NT2/D1 (cell line): ENCODE results near the gene TTC4.

ENCODE experiments used
- DNase-seq: peaks from one replicate; pipeline ENCODE4 v3.0.0-alpha.2; 2011; ENCODE audit warnings: low read depth, low spot score
- H3K27me3 ChIP-seq: 2 replicates; pipeline ENCODE4 v1.6.0; 2011; ENCODE audit warnings: mild to moderate bottlenecking; ENCODE audit not compliant: insufficient read length, insufficient read depth
- H3K36me3 ChIP-seq: 2 replicates; pipeline ENCODE4 v1.6.1; 2011; ENCODE audit warnings: mild to moderate bottlenecking, low read length, mixed read lengths; ENCODE audit not compliant: insufficient read depth, insufficient read length
- H3K4me1 ChIP-seq: 2 replicates; pipeline ENCODE4 v1.5.1; 2011; ENCODE audit not compliant: insufficient read depth, insufficient read length
- H3K4me3 ChIP-seq: 2 replicates; pipeline ENCODE4 v1.5.1; 2011; ENCODE audit warnings: low read depth; ENCODE audit not compliant: insufficient read length
- H3K9ac ChIP-seq: 2 replicates; pipeline ENCODE4 v1.6.0; 2011; ENCODE audit warnings: low read depth; ENCODE audit not compliant: insufficient read length
- H3K9me3 ChIP-seq: 2 replicates; pipeline ENCODE4 v1.5.1; 2011; ENCODE audit warnings: mild to moderate bottlenecking, low read length; ENCODE audit not compliant: insufficient read depth
- SUZ12 ChIP-seq: IDR thresholded peaks from 2 replicates; pipeline ENCODE4 v1.6.1; 2011; ENCODE audit not compliant: insufficient read length, insufficient read depth; ENCODE audit errors: extremely low read depth
- YY1 ChIP-seq: IDR thresholded peaks from 2 replicates; pipeline ENCODE4 v1.6.1; 2011; ENCODE audit not compliant: insufficient read length, insufficient read depth
- ZNF274 ChIP-seq: IDR thresholded peaks from 2 replicates; pipeline ENCODE4 v1.6.1; 2011; ENCODE audit warnings: mild to moderate bottlenecking, low read depth, low read length

The TTC4 gene

GRCh38 chr1:54705153-54705552 lies 10.5 kb upstream of the TTC4 start:
- peaks cover 13% of the 10 kb centered on the region for H3K27me3 ChIP-seq
- no peak for DNase-seq
- TF ChIP-seq SUZ12 (no peak), ZNF274 (no peak), YY1 (no peak)

GRCh38 chr1:54706419-54706818 lies 9.2 kb upstream of the TTC4 start:
- no peaks in the 10 kb centered on the region for H3K36me3 ChIP-seq
- H3K4me1 ChIP-seq, result peaks cover 3% of the 10 kb centered on the region
- H3K9ac ChIP-seq, result no peak overlapping the region
- H3K9me3 ChIP-seq, result no peaks in the 10 kb centered on the region
- H3K27me3 ChIP-seq, result peaks cover 13% of the 10 kb centered on the region
- TF ChIP-seq YY1 (no peak), ZNF274 (no peak), SUZ12 (no peak)
- no peak for DNase-seq
- H3K4me3 ChIP-seq, result no peak overlapping the region

More at GRCh38 chr1:54705153-54705552, 10.5 kb upstream of the TTC4 start:
- Histone ChIP-seq H3K9ac (no peak overlapping the region), H3K9me3 (no peaks in the 10 kb centered on the region), H3K4me3 (no peak overlapping the region), H3K36me3 (no peaks in the 10 kb centered on the region), H3K4me1 (peaks cover 3% of the 10 kb centered on the region)

GRCh38 chr1:54708385-54708784 lies 7.3 kb upstream of the TTC4 start:
- no peak overlapping the region for H3K9ac ChIP-seq
- peaks cover 13% of the 10 kb centered on the region for H3K27me3 ChIP-seq
- H3K9me3 ChIP-seq, result no peaks in the 10 kb centered on the region
- no peaks in the 10 kb centered on the region for H3K36me3 ChIP-seq
- no peak for TF ChIP-seq SUZ12
- no peak for TF ChIP-seq ZNF274
- no peak for TF ChIP-seq YY1
- no peak for DNase-seq
- H3K4me3 ChIP-seq, result no peak overlapping the region
- H3K4me1 ChIP-seq, result no peaks in the 10 kb centered on the region

- Histone ChIP-seq H3K4me1 (no peaks in the 10 kb centered on the region), H3K36me3 (no peaks in the 10 kb centered on the region), H3K9ac (no peak overlapping the region), H3K4me3 (no peak overlapping the region), H3K27me3 (peaks cover 14% of the 10 kb centered on the region), H3K9me3 (no peaks in the 10 kb centered on the region)
- TF ChIP-seq YY1 (no peak), SUZ12 (no peak), ZNF274 (no peak)
- no peak for DNase-seq
Measured at GRCh38 chr1:54709547-54710292, 5.9 kb upstream of the TTC4 start.

GRCh38 chr1:54710434-54710833 lies 5.2 kb upstream of the TTC4 start:
- TF ChIP-seq SUZ12 (no peak), YY1 (no peak), ZNF274 (no peak)
- Histone ChIP-seq H3K9ac (no peak overlapping the region), H3K4me3 (no peak overlapping the region), H3K27me3 (peaks cover 17% of the 10 kb centered on the region), H3K36me3 (no peaks in the 10 kb centered on the region), H3K4me1 (no peaks in the 10 kb centered on the region), H3K9me3 (no peaks in the 10 kb centered on the region)
- no peak for DNase-seq

GRCh38 chr1:54710841-54711240 lies 4.8 kb upstream of the TTC4 start:
- H3K9me3 ChIP-seq, result no peaks in the 10 kb centered on the region
- no peaks in the 10 kb centered on the region for H3K4me1 ChIP-seq
- TF ChIP-seq ZNF274 (no peak), YY1 (no peak), SUZ12 (no peak)
- H3K27me3 ChIP-seq, result peaks cover 14% of the 10 kb centered on the region
- no peak overlapping the region for H3K4me3 ChIP-seq
- no peak for DNase-seq
- H3K36me3 ChIP-seq, result no peaks in the 10 kb centered on the region
- no peak overlapping the region for H3K9ac ChIP-seq

GRCh38 chr1:54711536-54711935 lies 4.1 kb upstream of the TTC4 start:
- TF ChIP-seq SUZ12 (no peak), YY1 (no peak), ZNF274 (no peak)
- Histone ChIP-seq H3K9ac (no peak overlapping the region), H3K4me1 (no peaks in the 10 kb centered on the region), H3K9me3 (no peaks in the 10 kb centered on the region), H3K27me3 (peaks cover 10% of the 10 kb centered on the region), H3K36me3 (no peaks in the 10 kb centered on the region), H3K4me3 (no peak overlapping the region)
- DNase-seq, result no peak
